Parathyroid adenoma (tissue), 2 donors: ENCODE results near the gene OR6B1.

Source experiments
- H2AFZ ChIP-seq: fragments of 300-600 bp; sonication (generic); one replicate; pipeline ENCODE4 v1.7.0; 2017; ENCODE audit warnings: antibody characterized with exemption, mild to moderate bottlenecking
- H3K27ac ChIP-seq: fragments of 300-600 bp; sonication (generic); one replicate; pipeline ENCODE4 v1.7.0; 2017
- H3K27me3 ChIP-seq: fragments of 300-600 bp; sonication (generic); one replicate; pipeline ENCODE4 v1.7.0; 2017; ENCODE audit warnings: low read length; ENCODE audit not compliant: control insufficient read depth, insufficient read depth
- H3K36me3 ChIP-seq: fragments of 300-600 bp; sonication (generic); one replicate; pipeline ENCODE4 v1.7.0; 2017; ENCODE audit warnings: low read length; ENCODE audit not compliant: control insufficient read depth, insufficient read depth
- H3K4me1 ChIP-seq: fragments of 300-600 bp; sonication (generic); one replicate; pipeline ENCODE4 v1.7.0; 2017; ENCODE audit warnings: control low read depth
- H3K4me2 ChIP-seq: fragments of 300-600 bp; sonication (generic); one replicate; pipeline ENCODE4 v1.7.0; 2017; ENCODE audit warnings: low read length
- H3K4me3 ChIP-seq: fragments of 300-600 bp; sonication (generic); one replicate; pipeline ENCODE4 v1.7.0; 2017; ENCODE audit warnings: low read depth, low read length
- H3K79me2 ChIP-seq: fragments of 300-600 bp; sonication (generic); one replicate; pipeline ENCODE4 v1.7.0; 2017; ENCODE audit warnings: control low read depth
- H3K9ac ChIP-seq: fragments of 300-600 bp; sonication (generic); one replicate; pipeline ENCODE4 v1.7.0; 2017; ENCODE audit warnings: mild to moderate bottlenecking
- H3K9me3 ChIP-seq: fragments of 300-600 bp; sonication (generic); one replicate; pipeline ENCODE4 v1.7.0; 2017; ENCODE audit warnings: low read length; ENCODE audit not compliant: control insufficient read depth
- TF ChIP-seq, protein P1 (sequence below): fragments of 300-600 bp; sonication (generic); IDR thresholded peaks from one replicate; pipeline ENCODE4 v1.7.0; 2017; ENCODE audit warnings: antibody characterized with exemption, mild to moderate bottlenecking
- donor health status: primary hyperparathyroidism.

The OR6B1 gene

DNA sequence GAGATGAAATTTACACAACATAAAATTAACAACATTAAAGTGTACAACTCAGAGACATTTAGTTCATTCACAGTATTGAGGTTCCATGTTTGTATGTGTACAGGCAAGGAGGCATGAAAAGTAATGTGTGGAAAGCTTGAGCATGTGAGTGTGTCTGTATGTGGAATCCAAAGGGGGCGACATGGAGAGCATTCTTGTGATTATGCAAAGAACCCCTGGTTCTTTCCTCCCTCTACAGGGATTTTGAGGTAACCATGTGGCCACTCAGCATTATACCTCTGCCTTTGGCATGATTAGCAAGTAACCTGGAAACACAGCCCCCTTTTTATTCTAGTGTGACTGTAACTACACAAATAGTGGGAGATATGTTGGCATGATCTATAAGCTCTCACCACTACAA lies 24.5 kb upstream of the OR6B1 start:
- Histone ChIP-seq H3K9ac (no peak overlapping the region), H3K79me2 (no peaks in the 10 kb centered on the region), H3K27me3 (no peaks in the 10 kb centered on the region), H3K4me3 (no peak overlapping the region), H2AFZ (no peak overlapping the region), H3K27ac (no peak overlapping the region), H3K4me1 (no peaks in the 10 kb centered on the region), H3K36me3 (no peaks in the 10 kb centered on the region), H3K9me3 (no peaks in the 10 kb centered on the region), H3K4me2 (no peak overlapping the region)
- TF ChIP-seq, protein P1, sequence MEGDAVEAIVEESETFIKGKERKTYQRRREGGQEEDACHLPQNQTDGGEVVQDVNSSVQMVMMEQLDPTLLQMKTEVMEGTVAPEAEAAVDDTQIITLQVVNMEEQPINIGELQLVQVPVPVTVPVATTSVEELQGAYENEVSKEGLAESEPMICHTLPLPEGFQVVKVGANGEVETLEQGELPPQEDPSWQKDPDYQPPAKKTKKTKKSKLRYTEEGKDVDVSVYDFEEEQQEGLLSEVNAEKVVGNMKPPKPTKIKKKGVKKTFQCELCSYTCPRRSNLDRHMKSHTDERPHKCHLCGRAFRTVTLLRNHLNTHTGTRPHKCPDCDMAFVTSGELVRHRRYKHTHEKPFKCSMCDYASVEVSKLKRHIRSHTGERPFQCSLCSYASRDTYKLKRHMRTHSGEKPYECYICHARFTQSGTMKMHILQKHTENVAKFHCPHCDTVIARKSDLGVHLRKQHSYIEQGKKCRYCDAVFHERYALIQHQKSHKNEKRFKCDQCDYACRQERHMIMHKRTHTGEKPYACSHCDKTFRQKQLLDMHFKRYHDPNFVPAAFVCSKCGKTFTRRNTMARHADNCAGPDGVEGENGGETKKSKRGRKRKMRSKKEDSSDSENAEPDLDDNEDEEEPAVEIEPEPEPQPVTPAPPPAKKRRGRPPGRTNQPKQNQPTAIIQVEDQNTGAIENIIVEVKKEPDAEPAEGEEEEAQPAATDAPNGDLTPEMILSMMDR: no peak

DNA sequence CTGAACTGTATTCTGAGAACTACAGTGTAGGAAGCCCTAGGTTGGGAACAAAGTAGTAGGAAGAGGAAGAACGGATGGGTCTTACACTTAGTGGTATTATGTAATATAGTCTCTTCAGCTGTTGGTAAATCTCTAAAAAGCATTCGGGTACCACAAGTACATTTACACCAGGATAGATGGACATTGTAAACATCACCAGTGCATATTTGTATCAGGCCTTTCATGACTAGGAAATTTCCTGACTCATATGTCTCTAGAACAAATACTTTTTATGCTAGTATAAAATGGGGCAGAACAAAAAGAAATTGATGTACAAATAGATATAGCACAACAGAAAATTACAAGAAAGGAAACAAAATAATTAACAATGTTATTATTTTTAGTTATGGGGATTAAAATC lies 21.5 kb upstream of the OR6B1 start:
- no peaks in the 10 kb centered on the region for H3K9me3 ChIP-seq
- TF ChIP-seq, protein P1: no peak
- no peaks in the 10 kb centered on the region for H3K4me1 ChIP-seq
- H3K27ac ChIP-seq: no peak overlapping the region
- H3K9ac ChIP-seq: no peak overlapping the region
- no peak overlapping the region for H2AFZ ChIP-seq
- H3K27me3 ChIP-seq: no peaks in the 10 kb centered on the region
- H3K79me2 ChIP-seq: no peaks in the 10 kb centered on the region
- no peaks in the 10 kb centered on the region for H3K36me3 ChIP-seq
- H3K4me3 ChIP-seq: no peak overlapping the region
- no peak overlapping the region for H3K4me2 ChIP-seq

DNA sequence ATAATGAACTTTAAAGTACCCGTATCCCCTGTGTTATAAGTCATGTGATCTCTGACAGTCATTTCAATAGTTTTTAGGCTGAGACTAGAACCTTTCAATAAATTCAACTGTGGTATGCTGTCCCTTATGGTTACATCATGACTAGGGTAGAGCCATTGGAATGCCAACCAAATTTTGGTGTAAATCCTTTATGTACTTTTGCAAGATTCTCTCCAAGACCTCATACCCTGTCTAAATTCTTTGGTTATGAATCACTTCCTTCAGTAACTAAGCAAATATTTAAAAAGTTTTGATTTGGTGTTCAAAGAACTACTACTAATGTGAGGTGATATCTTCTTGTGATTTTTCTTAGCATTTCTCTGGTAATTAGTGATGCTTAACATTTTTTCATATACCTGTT lies 20.8 kb upstream of the OR6B1 start:
- Histone ChIP-seq H3K27me3 (no peaks in the 10 kb centered on the region), H3K4me1 (no peaks in the 10 kb centered on the region), H3K27ac (no peak overlapping the region), H3K4me2 (no peak overlapping the region), H2AFZ (no peak overlapping the region), H3K9ac (no peak overlapping the region), H3K4me3 (no peak overlapping the region), H3K79me2 (no peaks in the 10 kb centered on the region), H3K36me3 (no peaks in the 10 kb centered on the region), H3K9me3 (no peaks in the 10 kb centered on the region)
- TF ChIP-seq, protein P1: no peak

DNA sequence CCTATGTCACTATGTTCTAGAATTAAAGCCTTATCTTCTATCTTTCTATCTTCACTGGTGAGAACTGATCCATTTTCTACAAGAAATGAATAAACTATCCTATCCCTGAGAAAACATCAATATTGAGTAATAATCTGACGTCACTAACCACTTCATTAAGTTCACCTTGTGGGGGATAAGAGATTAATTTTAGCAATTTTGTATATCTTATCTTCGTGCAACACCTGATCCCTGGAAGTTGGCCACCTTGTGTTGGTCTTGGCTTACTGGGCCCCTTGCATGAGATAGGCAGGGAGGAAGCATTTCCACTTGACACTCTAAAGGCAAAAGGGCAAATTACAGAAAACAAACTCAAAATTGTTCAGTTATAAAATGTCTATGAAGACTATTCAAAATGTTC lies 20.1 kb upstream of the OR6B1 start:
- TF ChIP-seq, protein P1: no peak

DNA sequence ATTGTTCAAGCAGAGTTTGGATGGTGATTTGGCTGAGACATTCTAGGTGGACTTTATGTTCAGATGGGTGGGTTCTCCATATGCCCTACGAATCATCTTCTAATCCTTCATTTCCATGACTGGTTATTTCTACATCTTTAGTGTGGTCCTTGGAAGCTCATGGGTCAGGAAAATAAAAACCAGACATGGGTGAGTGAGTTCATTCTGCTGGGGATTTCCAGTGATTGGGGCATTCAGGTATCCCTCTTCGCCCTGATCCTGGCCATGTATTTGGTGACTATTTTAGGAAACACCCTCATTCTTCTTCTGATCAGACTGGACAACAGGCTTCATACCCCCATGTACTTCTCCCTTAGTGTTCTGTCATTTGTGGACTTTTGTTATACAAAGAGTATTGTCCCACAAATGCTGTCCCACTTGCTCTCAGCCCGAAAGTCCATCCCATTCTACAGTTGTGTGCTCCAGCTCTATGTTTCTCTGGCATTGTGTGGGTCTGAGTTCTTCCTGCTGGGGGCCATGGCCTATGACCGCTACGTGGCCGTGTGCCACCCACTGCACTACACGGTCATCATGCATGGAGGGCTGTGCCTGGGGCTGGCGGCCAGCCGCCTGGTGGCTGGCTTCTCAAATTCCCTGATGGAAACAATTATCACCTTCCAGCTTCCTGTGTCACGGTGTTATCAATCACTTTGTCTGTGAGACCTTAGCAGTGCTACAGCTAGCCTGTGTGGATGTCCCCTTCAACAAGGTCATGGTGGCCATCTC lies 19.2 kb upstream of the OR6B1 start:
- Histone ChIP-seq H3K36me3 (no peaks in the 10 kb centered on the region), H3K9ac (no peak overlapping the region), H2AFZ (no peak overlapping the region), H3K4me1 (no peaks in the 10 kb centered on the region), H3K9me3 (no peaks in the 10 kb centered on the region), H3K79me2 (no peaks in the 10 kb centered on the region), H3K4me3 (no peak overlapping the region), H3K27ac (no peak overlapping the region), H3K4me2 (no peak overlapping the region), H3K27me3 (no peaks in the 10 kb centered on the region)
- TF ChIP-seq, protein P1: no peak

More for the DNA sequence above, 20.1 kb upstream of the OR6B1 start:
- Histone ChIP-seq H3K27me3 (no peaks in the 10 kb centered on the region), H3K36me3 (no peaks in the 10 kb centered on the region), H3K4me3 (no peak overlapping the region), H3K9ac (no peak overlapping the region), H3K4me2 (no peak overlapping the region), H2AFZ (no peak overlapping the region), H3K27ac (no peak overlapping the region), H3K4me1 (no peaks in the 10 kb centered on the region), H3K79me2 (no peaks in the 10 kb centered on the region), H3K9me3 (no peaks in the 10 kb centered on the region)
